Esophagus squamous epithelium (tissue), 4 donors: Measurements from ENCODE around the gene CREBBP.

ENCODE experiments used
- CTCF ChIP-seq, 6 experiments: fragments of 450-650 bp in 4 of 6; fragments of 200-600 bp in 2 of 6; sonication (generic) in 2 of 6; IDR thresholded peaks; one replicate each; pipeline ENCODE4 v1.5.1; 2016 to 2019; ENCODE audit warnings: antibody characterized with exemption in 6 of 6, mild to moderate bottlenecking in 4 of 6, moderate library complexity in 4 of 6
- POLR2A ChIP-seq, 4 donors: fragments of 450-650 bp; IDR thresholded peaks; one replicate each; pipeline ENCODE4 v1.6.1; 2017; ENCODE audit warnings: antibody characterized with exemption in 4 of 4, mild to moderate bottlenecking in 4 of 4, moderate library complexity in 3 of 4

GRCh38 chr16:3821184-3821583, 59.3 kb downstream of the CREBBP start:
- no peak for TF ChIP-seq CTCF (IDR thresholded peaks at IDR 0.05)
- TF ChIP-seq POLR2A (IDR thresholded peaks at IDR 0.05), result no peak
